Measurements from ENCODE around the gene ZMIZ2.
"Not testable (repeated sequence)": the region's sequence is repeated elsewhere in the genome, so short reads cannot be mapped to it uniquely, and the experiment has no call there.

The ZMIZ2 gene

GRCh38 chr7:44748045-44748947, at the start of gene ZMIZ2:
Gene ZMIZ2, plus strand, starts transcription at chr7:44748847. Its CDS starts 7,403 bp downstream, at chr7:44756250.
- DNase-seq, result peak; percentile 32

- DNase-seq, result not testable (repeated sequence)
These were observed 49.0 kb upstream of the ZMIZ2 start for GRCh38 chr7:44699598-44699997.

- DNase-seq, result no peak
These were observed 48.3 kb upstream of the ZMIZ2 start for GRCh38 chr7:44700322-44700721.

- not testable (repeated sequence) for DNase-seq
These were observed 45.3 kb upstream of the ZMIZ2 start for GRCh38 chr7:44703391-44703790.

GRCh38 chr7:44703921-44704320, 44.7 kb upstream of the ZMIZ2 start:
- DNase-seq, result no peak

GRCh38 chr7:44705434-44705833, 43.2 kb upstream of the ZMIZ2 start:
- no peak for DNase-seq

GRCh38 chr7:44706788-44707557, 41.7 kb upstream of the ZMIZ2 start:
- no peak for DNase-seq

GRCh38 chr7:44707558-44708230, 41.0 kb upstream of the ZMIZ2 start:
- no peak for DNase-seq

GRCh38 chr7:44709011-44709915, 39.4 kb upstream of the ZMIZ2 start:
- no peak for DNase-seq

- DNase-seq, result no peak
These were observed 38.6 kb upstream of the ZMIZ2 start for GRCh38 chr7:44709945-44710596.

GRCh38 chr7:44711528-44711927, 37.1 kb upstream of the ZMIZ2 start:
- no peak for DNase-seq

- no peak for DNase-seq
These were observed 36.6 kb upstream of the ZMIZ2 start for GRCh38 chr7:44712012-44712411.

GRCh38 chr7:44713141-44713540, 35.5 kb upstream of the ZMIZ2 start:
- DNase-seq, result no peak

- no peak for DNase-seq
These were observed 34.8 kb upstream of the ZMIZ2 start for GRCh38 chr7:44713680-44714335.

GRCh38 chr7:44716205-44716604, 32.4 kb upstream of the ZMIZ2 start:
- no peak for DNase-seq

GRCh38 chr7:44720301-44720700, 28.3 kb upstream of the ZMIZ2 start:
- no peak for DNase-seq

GRCh38 chr7:44724276-44724675, 24.4 kb upstream of the ZMIZ2 start:
- no peak for DNase-seq

GRCh38 chr7:44726250-44726649, 22.4 kb upstream of the ZMIZ2 start:
- not testable (repeated sequence) for DNase-seq

- no peak for DNase-seq
These were observed 21.3 kb upstream of the ZMIZ2 start for GRCh38 chr7:44727158-44727936.

GRCh38 chr7:44727937-44728262, 20.7 kb upstream of the ZMIZ2 start:
- DNase-seq, result no peak
